ENCODE measurements around the gene NPPB.

DNA sequence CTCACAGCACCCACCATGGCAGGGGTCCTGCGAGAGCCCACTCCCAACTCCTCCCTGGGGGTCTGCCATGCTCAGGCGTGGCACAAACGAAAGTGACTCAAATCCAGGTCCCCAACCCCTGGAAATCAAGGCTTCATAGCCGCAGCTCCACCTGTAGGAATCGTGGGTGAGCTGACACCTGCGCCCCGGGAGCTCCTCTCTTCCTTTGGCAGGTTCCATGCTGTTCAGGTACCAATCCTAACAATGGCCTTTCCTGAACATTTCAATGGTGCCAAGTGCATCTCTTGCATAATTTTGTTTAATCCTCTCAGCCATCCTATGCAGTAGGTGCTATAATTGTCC lies 28.9 kb upstream of the NPPB start:
- TF ChIP-seq GATA3 (IDR thresholded peaks at IDR 0.05; ENCODE audit: low read depth, low read length) (no peak), GATA2 (IDR thresholded peaks at IDR 0.05; ENCODE audit: low read depth, low read length) (no peak)
